HG02938 (cell line): ENCODE results near the gene GCK.

ENCODE experiments used
- ATAC-seq: cut with Tn5 transposase; IDR thresholded peaks from one replicate; pipeline ENCODE4 v1.9.1; 2021; ENCODE audit warnings: mild to moderate bottlenecking, moderate library complexity; ENCODE audit not compliant: unreplicated experiment

The GCK gene

DNA sequence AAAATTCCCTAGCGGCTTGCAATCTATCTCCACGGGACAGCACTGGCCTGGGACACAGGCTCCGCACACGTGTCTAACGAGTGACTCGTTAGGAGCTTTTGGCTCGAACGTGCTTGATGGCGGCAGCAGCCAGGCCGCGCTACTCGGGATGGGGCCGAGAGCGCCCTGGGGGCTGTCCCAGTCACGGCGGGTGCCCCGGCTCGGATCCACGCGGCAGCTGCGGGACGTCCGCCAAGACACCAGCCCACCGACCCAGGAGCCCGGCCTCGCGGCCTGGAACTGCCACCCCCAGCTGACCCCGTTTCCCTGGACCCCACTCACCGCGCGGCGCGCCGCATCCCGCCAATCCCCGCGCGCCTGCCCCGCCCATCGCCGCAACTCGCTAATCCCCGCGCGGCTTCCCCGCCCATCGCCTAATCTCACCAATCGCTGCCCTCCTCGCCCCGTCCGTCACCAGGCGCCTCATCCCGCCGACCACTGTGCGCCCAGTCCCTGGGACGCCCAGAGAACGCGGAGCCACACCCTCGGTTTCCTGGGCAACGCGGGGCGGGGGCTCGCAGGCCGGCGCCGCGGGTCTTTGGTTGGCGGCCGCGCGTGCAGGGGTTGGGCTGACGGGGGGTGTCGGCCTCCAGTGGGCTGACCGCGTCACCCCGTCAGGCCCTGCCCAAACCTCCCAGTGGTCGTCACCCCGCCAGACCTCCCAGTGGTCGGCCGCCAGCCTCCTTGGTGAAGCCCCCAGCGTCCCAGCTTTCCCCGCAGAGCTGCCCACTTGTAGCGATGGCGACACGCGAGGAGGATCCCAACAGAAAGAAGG, 65.8 kb downstream of the GCK start, which contains the start of gene POLD2:
POLD2 (minus strand) TSS at position 359 of the 814 bp plus-strand sequence. CDS start 1,495 bp downstream, outside the sequence.
- ATAC-seq, result peak; percentile 97

DNA sequence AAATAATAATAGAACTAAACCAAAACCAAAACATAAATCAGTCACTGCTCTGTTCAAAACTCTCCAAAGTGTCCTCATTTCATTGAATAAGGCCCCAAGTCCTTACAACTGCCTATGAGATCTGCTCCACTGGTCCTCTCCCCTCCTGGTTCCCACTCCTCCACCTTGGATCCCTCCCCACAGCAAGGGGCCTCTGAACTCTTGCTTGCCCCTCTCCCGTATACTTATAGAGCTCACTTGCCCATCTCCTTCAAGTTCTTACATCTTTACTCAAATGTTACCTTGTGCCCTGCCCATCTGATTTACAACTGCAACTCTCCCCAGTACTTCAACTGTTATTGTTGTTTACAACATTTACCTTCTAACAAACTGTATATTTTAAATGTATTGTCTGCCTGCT, 66.7 kb downstream of the GCK start:
- no peak for ATAC-seq

DNA sequence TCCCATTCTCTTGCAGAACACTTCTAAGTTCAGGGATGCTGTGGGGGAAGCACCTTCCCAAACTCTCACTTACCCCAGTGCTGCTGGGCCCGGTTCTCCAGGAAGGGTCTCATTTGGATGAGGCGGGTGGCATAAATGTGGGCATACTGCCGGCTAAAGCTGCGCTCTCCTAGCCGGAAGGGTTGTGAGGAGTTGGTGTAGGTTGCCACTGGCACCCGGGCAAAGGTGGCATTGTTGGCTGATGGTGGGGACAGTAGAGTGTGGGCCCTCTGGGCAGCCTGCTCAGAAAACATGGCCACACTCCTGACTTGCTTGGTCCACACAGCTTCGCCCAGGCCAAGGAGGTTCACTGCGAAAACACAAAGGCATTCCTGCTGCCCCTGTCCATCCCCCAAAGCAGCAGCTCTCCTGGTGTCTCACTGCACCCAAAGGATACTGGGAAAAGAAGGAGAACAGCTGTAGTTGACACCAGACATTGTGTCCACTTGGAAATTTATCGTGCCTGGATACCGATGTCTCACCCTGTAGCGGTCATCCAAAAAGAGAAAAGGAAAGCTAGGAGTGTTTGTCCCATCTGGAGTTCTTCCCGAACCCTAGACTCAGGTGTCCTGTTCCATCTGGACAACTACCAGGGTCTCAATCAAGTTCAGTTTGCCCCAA, 67.3 kb downstream of the GCK start:
- no peak for ATAC-seq

DNA sequence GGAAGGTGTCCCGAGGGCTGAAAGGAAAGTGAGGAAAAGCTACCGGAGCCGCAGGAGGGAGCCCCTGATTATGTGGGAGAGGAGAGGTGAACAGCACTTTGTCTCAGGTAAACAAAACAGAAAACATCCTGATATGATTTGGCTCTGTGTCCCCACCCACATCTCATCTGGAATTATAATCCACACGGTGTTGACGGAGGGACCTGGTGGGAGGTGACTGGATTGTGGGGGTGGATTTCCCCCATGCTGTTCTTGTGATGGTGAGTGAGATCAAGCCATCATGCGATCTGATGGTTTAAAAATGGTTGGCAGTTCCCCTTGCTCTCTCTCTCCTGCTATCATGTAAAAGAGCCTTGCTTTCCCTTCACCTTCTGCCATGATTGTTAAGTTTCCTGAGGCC, 68.8 kb downstream of the GCK start:
- ATAC-seq, result no peak

DNA sequence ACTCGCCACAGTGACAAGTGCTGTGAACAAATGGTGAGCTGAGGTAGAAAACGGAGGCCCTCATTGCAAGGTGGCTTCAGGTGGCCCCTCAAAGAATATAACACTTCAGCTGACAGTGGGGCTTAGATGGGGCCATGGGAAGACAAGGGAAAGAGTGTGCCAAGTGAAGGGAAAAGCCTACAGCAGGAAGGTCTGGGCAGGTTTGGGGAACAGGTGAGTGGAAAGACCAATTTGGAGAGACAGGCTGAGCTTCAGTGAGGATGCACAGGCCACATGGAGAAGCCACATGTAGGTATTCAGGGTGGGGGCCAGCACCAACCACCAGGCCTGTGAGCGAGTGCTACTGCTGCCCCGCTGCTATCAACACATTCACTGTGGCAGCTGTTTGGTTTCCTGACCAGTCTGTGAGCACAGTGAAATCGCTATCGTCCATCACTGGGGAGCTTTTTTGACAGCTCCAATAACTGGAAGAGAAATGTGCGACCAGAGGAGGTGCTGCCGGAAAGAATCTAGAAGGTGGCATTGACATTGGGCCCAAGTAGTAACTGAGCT, 69.3 kb downstream of the GCK start:
- no peak for ATAC-seq

DNA sequence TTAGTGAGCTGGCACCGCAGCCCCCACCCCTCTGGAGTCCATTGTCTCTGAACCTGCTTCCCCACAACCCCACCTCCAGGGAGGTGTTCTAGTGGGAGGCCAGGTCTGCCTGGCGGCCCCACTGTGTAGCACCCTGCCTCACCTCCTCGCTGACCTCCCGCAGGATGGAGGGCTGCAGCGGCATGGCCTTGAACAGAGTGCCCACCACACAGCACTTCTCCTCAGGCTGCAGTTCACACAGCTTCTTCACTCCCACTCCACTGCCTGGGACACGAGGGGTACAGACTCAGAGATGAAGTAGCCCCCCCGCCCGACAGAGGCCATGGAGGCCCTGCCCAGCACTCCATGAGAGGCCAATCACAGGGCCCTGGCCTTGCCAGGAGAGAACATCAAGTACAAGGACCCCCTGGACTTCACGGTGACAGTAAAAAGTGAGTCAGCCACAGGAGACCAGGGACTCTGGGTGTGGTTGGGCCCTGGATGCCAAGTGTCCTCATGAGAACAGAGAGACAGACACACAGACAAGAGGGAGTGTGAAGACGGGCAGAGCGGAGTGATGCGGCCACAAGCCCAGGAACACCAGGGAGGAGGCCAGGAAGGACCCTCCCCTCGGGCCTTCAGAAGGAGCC, 71.3 kb downstream of the GCK start:
- ATAC-seq, result no peak

DNA sequence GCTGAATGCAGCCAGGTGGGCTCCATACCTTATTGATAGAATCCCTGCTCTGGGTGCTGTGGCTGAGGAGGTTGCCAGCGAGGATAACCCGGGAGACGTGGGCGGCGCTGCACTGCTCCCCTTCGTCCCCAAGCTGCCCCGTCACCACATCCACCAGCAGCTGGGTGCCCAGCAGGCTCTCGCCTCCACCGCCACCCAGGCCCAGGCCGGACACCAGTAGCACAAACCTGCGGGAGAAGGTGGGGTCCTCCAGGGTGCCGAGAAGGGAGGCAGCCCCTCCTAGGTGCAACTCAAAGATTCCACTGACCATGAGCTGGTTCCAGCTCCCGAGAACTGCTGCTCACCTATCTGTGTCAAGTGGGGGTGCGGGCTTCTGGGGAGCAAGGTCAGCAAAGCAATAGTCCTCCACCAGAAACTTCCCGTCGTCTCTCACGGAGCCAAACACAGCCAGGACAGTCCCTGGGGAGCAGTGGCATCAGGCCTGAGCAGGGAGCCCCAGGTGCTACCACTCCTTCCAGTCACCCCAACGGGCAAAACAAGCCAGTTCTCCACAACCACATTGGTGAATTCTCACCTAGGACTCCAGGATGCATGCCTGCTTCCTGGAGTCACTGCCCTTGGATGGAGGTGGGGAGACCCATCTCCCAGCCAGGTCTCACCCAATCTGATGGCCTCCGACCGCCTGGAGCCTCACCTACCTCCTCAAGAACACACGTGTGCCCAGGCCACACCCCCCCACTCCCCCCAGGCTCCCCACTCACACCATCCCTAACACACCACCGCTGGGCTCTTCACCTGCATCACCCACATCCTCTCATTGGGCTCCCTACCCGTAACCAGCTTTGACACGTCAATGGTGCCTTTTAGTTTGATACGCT, 72.2 kb downstream of the GCK start:
- no peak for ATAC-seq

DNA sequence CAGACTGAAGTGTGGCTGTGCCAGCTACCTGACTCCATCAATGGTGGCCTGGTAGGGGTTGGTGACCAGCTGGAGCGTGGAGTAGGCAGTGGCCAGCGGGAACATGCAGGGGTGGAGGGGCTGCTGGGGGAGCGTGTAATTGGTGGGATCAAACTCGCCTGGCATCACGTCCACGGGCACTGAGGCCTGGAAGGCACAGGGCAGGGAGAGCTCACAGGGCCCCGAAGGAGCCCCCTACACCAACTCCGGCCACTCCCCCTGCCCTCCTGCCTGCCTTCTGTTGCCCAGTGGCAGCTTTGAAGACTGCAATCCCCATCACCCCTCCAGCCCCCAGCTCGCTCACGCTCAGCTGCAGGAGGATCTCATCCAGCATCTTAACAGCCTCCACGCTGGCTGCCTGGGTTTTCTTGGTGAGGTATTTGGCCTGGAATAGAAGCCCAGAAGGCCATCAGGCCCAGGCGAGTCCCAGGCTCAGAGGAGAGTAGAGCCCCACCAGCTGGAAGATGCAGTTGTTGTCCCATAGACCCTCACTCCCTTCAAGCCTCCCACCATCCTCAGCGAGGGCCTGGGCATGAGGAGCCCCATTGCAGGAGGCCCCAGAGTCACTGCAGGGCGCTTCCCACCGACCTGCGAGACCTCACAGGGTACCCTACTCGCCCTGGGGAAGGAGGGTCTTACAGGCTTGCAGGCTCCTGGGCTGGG, 73.0 kb downstream of the GCK start:
- ATAC-seq, result no peak

DNA sequence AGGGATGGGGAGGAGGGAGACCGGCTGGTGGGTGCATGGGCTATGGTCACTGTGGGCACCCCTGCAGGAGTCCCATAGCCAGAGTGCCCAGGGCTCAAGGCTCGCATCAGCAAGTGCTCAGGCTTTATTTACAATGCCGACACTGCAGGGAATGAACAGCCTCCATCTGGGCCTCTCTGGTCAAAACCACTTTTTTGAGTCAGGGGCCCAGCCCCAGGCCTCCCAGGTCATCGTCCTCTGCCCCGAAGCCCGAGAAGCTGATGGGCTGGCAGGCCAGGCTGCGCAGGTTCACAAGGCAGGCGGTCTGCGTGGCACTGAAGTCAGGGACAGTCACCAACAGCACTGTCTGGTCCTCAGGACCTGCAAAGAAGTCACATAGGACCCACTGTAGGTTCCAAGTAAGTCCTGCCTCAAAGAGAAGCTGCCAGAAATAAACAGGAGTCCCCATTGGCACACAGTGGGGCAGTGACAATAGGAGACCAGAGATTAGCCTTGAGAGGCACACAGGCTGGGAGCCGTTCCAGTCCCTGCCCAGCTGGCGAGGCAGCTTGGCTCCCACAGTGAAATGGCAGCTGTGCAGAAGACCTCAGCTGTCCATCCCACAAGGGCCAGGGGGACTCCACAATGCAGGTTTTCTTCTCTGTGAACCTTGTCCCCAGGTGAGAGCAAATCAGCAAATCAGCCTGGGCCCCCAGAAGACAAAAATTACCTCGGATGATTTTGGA, 74.5 kb downstream of the GCK start:
- ATAC-seq, result no peak

DNA sequence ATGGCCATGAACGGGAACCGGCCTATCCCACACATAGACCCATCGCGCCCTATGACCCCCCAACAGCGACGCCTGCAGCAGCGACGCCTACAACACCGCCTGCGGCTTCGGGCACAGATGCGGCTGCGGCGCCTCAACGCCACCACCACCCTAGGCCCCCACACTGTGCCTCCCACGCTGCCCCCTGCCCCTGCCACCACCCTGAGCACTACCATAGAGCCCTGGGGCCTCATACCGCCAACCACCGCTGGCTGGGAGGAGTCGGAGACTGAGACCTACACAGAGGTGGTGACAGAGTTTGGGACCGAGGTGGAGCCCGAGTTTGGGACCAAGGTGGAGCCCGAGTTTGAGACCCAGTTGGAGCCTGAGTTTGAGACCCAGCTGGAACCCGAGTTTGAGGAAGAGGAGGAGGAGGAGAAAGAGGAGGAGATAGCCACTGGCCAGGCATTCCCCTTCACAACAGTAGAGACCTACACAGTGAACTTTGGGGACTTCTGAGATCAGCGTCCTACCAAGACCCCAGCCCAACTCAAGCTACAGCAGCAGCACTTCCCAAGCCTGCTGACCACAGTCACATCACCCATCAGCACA, 75.4 kb downstream of the GCK start:
- no peak for ATAC-seq

DNA sequence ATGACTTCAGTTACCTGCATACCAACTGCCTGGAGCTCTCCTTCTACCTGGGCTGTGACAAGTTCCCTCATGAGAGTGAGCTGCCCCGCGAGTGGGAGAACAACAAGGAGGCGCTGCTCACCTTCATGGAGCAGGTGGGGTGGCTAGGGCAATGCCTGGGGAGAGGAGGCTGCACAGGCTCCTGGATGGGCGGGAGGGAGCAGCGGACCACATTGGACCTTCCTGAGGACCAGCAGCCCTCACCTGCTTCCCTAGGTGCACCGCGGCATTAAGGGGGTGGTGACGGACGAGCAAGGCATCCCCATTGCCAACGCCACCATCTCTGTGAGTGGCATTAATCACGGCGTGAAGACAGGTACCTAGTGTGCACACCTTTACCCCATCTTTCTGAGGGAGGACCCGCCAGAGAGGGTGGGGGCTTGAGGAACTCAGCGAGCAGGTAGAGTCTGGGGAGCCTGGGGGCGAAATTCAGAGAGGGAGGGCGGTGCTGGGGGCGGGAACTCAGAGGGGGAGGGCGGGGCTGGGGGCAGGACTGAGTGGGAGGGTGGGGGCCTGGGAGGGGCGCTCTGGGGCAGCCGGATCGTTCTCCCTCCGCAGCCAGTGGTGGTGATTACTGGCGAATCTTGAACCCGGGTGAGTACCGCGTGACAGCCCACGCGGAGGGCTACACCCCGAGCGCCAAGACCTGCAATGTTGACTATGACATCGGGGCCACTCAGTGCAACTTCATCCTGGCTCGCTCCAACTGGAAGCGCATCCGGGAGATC, 76.1 kb downstream of the GCK start:
- no peak for ATAC-seq

DNA sequence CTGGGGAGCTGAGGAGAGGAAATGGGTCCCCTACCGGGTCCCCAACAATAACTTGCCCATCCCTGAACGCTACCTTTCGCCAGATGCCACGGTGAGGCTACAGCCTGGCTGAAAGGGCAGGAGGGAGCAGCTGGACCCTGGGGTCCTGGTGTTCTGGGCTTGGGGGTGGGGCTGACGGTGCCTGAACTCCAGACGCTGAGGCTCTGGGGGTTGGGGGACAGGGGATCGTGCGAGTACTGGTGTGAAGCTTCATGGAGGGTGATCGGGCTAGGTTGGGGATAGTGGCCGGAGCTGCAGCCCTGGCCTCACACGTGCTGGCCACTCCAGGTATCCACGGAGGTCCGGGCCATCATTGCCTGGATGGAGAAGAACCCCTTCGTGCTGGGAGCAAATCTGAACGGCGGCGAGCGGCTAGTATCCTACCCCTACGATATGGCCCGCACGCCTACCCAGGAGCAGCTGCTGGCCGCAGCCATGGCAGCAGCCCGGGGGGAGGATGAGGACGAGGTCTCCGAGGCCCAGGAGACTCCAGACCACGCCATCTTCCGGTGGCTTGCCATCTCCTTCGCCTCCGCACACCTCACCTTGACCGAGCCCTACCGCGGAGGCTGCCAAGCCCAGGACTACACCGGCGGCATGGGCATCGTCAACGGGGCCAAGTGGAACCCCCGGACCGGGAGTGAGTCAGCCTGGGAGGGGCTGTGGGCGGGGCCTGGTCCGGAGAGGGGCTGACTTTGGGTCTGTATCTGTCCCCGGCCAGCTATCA, 76.8 kb downstream of the GCK start:
- ATAC-seq, result no peak

DNA sequence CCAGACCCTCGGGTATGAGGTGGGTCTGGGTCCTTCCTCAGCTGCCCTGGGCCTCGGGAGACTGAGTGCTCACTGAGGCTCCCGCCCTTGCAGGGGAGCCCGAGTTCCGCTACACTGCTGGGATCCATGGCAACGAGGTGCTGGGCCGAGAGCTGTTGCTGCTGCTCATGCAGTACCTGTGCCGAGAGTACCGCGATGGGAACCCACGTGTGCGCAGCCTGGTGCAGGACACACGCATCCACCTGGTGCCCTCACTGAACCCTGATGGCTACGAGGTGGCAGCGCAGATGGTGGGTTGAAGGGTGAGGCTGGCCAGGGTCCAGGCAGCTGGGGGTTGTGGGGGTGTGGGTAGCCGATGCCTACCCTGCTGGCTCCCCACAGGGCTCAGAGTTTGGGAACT, 77.5 kb downstream of the GCK start:
- no peak for ATAC-seq

DNA sequence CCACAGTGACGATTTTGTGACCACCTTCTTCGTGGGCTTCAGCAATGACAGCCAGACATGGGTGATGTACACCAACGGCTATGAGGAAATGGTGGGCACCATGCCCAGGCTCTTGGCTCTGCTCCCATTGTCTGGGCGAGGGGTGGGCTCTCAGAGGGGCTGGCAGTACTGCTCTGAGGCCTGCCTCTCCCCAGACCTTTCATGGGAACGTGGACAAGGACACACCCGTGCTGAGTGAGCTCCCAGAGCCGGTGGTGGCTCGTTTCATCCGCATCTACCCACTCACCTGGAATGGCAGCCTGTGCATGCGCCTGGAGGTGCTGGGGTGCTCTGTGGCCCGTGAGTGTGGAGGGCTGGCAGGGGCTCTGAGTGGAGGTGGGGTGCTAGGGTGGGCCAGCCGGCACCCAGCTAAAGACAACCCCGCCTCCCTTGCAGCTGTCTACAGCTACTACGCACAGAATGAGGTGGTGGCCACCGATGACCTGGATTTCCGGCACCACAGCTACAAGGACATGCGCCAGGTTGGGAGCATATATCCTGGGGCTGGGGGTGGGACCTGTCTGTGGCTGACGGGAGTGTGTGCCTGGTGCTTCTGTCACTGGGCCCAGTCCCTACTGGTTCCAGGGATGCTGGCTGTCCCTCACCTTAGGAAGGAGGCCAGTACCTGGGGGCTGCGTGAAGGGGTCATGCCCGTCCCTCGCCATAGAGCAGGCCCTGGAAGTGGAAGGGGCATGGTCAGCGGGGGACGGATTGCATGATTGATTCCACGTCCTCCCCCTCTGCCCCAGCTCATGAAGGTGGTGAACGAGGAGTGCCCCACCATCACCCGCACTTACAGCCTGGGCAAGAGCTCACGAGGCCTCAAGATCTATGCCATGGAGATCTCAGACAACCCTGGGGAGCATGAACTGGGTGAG, 78.3 kb downstream of the GCK start:
- no peak for ATAC-seq

DNA sequence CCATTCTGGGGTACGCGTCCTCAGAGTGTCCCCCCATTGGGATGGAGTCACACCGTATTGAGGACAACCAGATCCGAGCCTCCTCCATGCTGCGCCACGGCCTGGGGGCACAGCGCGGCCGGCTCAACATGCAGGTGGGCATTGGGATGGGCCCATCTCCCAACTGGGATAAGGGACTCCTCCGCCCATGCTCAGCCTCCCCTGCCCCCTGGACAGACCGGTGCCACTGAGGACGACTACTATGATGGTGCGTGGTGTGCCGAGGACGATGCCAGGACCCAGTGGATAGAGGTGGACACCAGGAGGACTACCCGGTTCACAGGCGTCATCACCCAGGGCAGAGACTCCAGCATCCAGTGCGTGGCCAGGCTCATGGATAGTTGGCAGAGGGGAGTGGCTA, 79.2 kb downstream of the GCK start:
- ATAC-seq, result no peak
